Cerebellar nuclear complex (tissue), 1 donor: ENCODE data around the gene MCC.

ENCODE experiments used
- DNase-seq, 2 experiments: peaks; one replicate each; lab custom pipeline; 2025; lab: John Stamatoyannopoulos, UW

The MCC gene

DNA sequence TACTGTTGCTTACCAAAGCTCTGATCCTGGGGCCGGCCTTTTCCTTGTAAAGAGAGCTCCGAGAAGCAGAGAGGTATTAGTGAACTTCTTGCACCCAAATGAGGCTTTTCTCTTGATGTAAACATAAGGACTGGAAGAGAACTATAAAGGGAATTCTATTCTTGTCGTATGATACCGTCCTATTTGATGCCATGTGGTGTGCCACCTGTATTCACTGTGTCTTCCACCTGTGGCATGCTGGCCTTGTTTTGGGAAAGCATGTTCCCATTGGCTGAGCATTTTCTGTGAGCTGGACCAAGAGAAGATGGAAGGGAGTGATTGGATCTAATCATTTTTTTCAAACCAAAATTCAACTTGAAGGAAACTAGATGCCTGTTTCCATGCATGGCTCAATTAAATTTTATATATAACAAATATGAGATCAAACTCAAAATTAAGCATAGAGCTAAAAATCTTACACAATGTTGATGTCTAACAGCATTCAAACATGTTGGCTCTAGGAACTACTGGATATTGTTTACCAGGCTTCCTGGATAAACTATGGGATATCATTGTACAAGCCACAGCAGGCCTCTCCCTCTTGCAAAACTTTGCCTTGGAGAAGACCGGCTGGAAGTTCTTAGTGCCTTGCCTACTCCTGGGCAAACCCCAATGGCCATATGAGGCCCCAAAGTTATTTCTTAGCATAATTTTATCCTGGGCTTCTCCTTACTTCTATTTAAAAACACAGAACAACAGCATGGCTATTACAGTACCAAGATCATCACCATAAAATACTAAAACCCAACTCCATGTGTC lies 168.8 kb downstream of the MCC start:
- DNase-seq = no peak

DNA sequence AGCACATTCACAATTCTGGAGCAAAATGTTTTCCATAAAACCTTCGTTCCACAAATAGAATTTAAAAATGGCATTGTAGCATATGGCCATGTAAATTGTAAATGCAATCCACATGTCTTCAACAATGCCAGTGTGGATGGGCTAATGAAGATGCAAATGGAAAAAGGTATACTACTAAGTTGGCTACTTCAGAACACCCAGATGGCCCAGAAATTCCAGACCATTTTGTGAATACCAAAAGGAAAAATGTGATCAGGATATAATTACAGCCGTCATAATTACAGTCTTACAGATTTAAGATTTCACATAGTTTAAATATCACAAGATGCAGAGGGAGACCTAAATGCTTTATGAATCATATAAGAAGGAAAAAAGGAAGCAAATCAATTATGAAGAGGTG lies 170.6 kb downstream of the MCC start:
- DNase-seq = no peak

- DNase-seq = no peak
Measured at GRCh38 chr5:113311301-113311700, 177.0 kb downstream of the MCC start.

DNA sequence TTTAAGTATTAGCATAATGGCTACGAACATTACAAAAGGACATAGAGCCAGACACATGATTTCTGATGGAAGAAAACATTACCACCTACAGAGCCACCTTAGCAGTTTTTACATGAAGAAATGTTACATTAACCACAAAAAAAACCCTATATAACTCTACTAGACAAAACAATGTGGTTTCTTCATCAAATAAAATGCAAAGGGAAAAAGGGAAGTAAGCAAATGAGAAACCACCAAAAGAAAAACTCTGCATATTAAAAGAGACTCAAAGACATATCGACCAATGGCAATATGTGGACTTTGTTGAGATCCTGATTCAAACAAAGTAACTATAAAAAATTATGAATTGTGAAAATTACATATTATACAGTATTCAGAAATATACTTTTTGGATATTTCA lies 186.1 kb downstream of the MCC start:
- no peak for DNase-seq

- DNase-seq = no peak
Measured at GRCh38 chr5:113299591-113299990, 188.7 kb downstream of the MCC start.

DNA sequence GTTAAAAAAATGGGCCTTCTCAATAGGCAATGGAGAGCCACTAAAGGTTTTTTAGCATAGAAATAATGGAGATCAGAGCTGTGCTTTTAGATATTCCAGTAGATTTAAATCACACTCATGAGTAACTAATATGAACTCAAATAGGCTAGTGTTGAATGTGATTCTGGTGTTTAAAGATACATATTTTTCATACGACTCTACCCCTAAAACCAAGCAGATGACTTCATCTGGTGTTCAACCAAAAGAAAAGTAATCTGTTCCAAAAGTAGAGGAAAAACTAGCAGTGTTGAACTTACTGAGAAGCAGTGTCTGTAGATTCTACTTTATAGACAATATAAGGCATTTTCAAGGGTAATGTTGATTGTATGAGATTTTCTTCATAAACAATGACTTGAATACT lies 191.6 kb downstream of the MCC start:
- no peak for DNase-seq

GRCh38 chr5:113295111-113295539 lies 193.1 kb downstream of the MCC start:
- DNase-seq = no peak

DNA sequence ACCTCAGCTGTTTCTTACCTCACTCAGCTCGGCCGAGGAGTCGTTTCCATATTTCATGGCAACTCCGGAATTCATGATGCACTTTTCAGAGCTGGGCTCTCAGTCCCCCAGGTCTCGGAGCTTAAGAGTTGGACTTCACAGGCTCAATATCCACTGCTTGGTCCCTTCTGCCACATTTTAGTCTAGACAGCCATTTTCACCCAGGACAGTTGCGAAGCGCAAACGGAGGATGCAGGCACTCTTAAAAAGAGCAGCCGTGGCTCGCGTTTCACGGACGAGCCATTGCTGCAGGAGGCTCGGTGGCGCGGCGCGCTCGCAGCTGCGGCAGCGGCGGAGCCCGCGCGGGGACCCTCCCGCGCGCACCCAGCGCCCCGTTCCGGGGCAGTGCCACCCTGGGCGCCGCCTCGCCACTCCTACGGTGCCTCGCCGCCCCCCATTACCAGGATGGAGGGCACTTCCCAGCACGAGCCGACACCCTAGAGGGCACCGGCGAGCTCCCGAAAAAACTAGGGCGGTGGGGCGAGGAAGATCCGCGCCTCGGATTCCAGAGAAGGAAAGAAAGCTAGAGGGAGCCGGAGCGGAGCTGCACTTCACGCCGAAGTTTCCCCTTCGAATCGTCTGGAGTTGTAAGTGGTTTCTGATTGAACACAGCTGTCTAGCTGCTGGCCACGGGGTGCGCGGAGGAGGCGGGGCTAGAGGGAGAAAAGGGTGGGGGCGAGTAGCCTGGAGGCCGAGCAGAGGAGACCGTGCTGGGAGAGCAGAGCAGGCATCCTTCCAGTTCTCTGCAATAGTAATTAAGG lies 193.7 kb downstream of the MCC start:
- no peak for DNase-seq

GRCh38 chr5:113293975-113294310 lies 194.3 kb downstream of the MCC start:
- no peak for DNase-seq

- no peak for DNase-seq
Measured at GRCh38 chr5:113293068-113293974, 194.9 kb downstream of the MCC start.

GRCh38 chr5:113292462-113292861 lies 195.8 kb downstream of the MCC start:
- no peak for DNase-seq

- DNase-seq = no peak
Measured at GRCh38 chr5:113283558-113283957, 204.7 kb downstream of the MCC start.

- DNase-seq = no peak
Measured at GRCh38 chr5:113282472-113282871, 205.8 kb downstream of the MCC start.

GRCh38 chr5:113281194-113281593 lies 207.1 kb downstream of the MCC start:
- DNase-seq = no peak

- no peak for DNase-seq
Measured at GRCh38 chr5:113280541-113280940, 207.7 kb downstream of the MCC start.

- no peak for DNase-seq
Measured at GRCh38 chr5:113278976-113279375, 209.3 kb downstream of the MCC start.

GRCh38 chr5:113276493-113276892 lies 211.8 kb downstream of the MCC start:
- DNase-seq = no peak

- no peak for DNase-seq
Measured at GRCh38 chr5:113276001-113276400, 212.3 kb downstream of the MCC start.

- DNase-seq = peak in 1 of 2 experiments; percentile 17
Measured at GRCh38 chr5:113274836-113275414, 213.3 kb downstream of the MCC start.

- DNase-seq = no peak
Measured at GRCh38 chr5:113273948-113274347, 214.3 kb downstream of the MCC start.

GRCh38 chr5:113271745-113272454 lies 216.4 kb downstream of the MCC start:
- DNase-seq = no peak
